Osteoblast (primary cell): ENCODE measurements around the gene SLC17A4. TPM values are rescaled to one million over a fixed set of nuclear protein-coding genes. Genes with fewer than 3 reads are reported as not detected.

Experiments
- DNase-seq: peaks from one replicate; pipeline ENCODE4 v3.0.0; 2011; ENCODE audit warnings: low spot score, mixed read lengths; ENCODE audit not compliant: insufficient read length; ENCODE audit errors: missing footprints
- H2AFZ ChIP-seq: 2 replicates; pipeline ENCODE4 v1.6.0; 2011; ENCODE audit warnings: mild to moderate bottlenecking, low read length
- H3K27ac ChIP-seq: 2 replicates; pipeline ENCODE4 v1.5.1; 2011; ENCODE audit warnings: mild to moderate bottlenecking, low read depth, low read length, moderate library complexity
- H3K27me3 ChIP-seq: 2 replicates; pipeline ENCODE4 v1.6.0; 2012; ENCODE audit warnings: mild to moderate bottlenecking, control low read depth, inconsistent platforms, low read length, moderate library complexity; ENCODE audit not compliant: insufficient read depth
- H3K36me3 ChIP-seq: 2 replicates; pipeline ENCODE4 v1.5.1; 2011; ENCODE audit warnings: mild to moderate bottlenecking, low read length, control low read depth, moderate library complexity; ENCODE audit not compliant: insufficient read depth
- H3K4me1 ChIP-seq: 2 replicates; pipeline ENCODE4 v1.5.1; 2011; ENCODE audit warnings: mild to moderate bottlenecking, low read length, control low read depth, moderate library complexity; ENCODE audit not compliant: insufficient read depth
- H3K4me2 ChIP-seq: 2 replicates; pipeline ENCODE4 v1.6.0; 2011; ENCODE audit warnings: mild to moderate bottlenecking, low read length; ENCODE audit not compliant: insufficient read depth
- H3K4me3 ChIP-seq: fragments of 200-600 bp; sonication (generic); 3 replicates; pipeline ENCODE4 v1.5.1; 2012; ENCODE audit warnings: mild to moderate bottlenecking, low read length, inconsistent platforms; ENCODE audit not compliant: insufficient read depth
- H3K79me2 ChIP-seq: 2 replicates; pipeline ENCODE4 v1.6.0; 2012; ENCODE audit warnings: mild to moderate bottlenecking, low read length, control low read depth, inconsistent platforms; ENCODE audit not compliant: insufficient read depth
- H3K9me3 ChIP-seq: 2 replicates; pipeline ENCODE4 v1.5.1; 2011; ENCODE audit warnings: low read depth, low read length, control low read depth
- H4K20me1 ChIP-seq: 2 replicates; pipeline ENCODE4 v1.6.0; 2012; ENCODE audit warnings: mild to moderate bottlenecking, low read length, control low read depth; ENCODE audit not compliant: insufficient read depth
- total RNA-seq: library from RNA; depleted of rRNA; stranded (reverse); fragments of >200 nt; gene quantifications from 2 replicates; pipeline ENCODE4 v1.2.3, GENCODE V29; 2012
- TF ChIP-seq, protein P1 (sequence below): IDR thresholded peaks from 2 replicates; pipeline ENCODE4 v1.5.1; 2011; ENCODE audit warnings: mild to moderate bottlenecking, low read depth, low read length, moderate library complexity; ENCODE audit errors: extremely low read depth

SLC17A4 gene
- total RNA-seq, 1 donor = not detected

DNA sequence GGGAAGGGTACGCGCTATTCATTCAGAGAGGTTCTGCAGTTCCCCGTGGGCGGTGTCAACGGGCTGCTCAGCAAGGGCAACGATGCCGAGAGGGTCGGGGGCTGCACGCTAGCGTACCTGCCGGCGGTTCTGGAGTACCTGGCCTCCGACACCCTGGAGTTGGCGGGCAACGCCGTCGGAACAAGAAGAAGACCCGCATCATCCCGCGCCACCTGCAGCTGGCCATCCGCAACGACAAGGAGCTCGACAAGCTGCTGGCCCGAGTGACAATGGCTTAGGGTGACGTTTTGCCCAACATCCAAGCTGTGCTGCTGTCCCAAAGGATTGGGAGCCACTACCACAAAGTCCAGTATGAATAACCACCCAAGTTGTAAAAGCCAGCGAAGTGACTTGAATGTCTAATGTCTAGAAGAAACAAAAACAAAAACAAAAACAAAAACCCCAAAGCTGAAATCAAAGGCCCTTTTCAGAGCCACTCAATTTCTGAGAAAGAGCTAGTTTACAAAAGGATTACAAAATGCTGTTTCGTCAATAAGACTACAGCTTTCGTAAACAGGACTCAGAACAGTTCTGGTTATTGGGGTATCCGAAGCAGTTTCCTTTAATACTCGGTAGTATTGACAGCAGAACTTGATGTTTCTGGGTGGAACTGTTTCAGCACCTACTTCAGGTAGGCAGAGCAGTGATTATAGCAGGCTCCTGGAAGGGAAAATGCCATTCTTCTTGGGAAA is 21.9 kb upstream of the SLC17A4 start:
- no peak overlapping the region for H2AFZ ChIP-seq
- no peak overlapping the region for H3K4me2 ChIP-seq
- H3K27me3 ChIP-seq = no peaks in the 10 kb centered on the region
- no peaks in the 10 kb centered on the region for H3K4me1 ChIP-seq
- no peaks in the 10 kb centered on the region for H3K36me3 ChIP-seq
- TF ChIP-seq, protein P1, sequence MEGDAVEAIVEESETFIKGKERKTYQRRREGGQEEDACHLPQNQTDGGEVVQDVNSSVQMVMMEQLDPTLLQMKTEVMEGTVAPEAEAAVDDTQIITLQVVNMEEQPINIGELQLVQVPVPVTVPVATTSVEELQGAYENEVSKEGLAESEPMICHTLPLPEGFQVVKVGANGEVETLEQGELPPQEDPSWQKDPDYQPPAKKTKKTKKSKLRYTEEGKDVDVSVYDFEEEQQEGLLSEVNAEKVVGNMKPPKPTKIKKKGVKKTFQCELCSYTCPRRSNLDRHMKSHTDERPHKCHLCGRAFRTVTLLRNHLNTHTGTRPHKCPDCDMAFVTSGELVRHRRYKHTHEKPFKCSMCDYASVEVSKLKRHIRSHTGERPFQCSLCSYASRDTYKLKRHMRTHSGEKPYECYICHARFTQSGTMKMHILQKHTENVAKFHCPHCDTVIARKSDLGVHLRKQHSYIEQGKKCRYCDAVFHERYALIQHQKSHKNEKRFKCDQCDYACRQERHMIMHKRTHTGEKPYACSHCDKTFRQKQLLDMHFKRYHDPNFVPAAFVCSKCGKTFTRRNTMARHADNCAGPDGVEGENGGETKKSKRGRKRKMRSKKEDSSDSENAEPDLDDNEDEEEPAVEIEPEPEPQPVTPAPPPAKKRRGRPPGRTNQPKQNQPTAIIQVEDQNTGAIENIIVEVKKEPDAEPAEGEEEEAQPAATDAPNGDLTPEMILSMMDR = no peak
- no peaks in the 10 kb centered on the region for H3K9me3 ChIP-seq
- no peak overlapping the region for H3K4me3 ChIP-seq
- DNase-seq = no peak
- no peaks in the 10 kb centered on the region for H4K20me1 ChIP-seq
- no peaks in the 10 kb centered on the region for H3K79me2 ChIP-seq
- no peak overlapping the region for H3K27ac ChIP-seq

DNA sequence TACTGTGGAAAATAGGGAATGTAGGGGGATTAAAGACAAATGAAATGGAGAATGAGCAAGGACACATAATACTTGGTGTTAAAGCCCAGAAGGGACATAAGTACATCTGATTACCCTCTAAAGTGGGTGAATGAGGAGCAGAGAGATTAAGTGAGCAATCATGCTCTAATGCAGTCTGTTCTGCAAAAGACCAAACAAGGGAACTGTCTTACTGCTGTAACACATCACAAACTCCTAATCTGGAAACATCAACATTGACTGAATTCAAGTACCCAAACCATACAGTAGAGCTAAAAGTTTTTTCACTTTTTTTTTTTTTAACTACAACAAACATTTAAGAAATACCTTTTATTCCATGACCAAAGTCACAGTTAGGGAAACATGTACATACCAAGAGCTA is 19.3 kb upstream of the SLC17A4 start:
- no peak overlapping the region for H3K4me3 ChIP-seq

DNA sequence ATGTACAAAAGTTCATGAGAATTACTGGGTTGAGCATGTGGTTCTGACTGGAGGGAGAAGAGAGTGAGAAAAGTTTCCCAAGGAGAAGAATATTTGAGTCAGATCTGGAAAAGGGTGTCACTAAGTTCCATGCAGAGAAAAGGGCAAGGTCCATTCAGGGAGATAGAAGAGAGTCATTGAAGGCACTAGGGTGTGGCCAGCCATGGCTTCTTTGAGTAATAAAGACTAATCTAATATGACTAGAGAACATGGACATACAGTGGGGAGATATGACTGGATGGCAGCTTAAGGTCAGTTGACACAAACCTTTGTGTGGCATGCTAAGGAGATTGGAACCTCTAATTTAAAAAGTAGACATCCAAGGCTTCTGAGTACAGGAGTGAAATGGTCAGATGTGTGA is 10.7 kb upstream of the SLC17A4 start:
- H3K9me3 ChIP-seq = no peaks in the 10 kb centered on the region
- no peak overlapping the region for H2AFZ ChIP-seq
- H3K79me2 ChIP-seq = no peaks in the 10 kb centered on the region
- no peak overlapping the region for H3K4me3 ChIP-seq
- H3K27ac ChIP-seq = no peak overlapping the region
- DNase-seq = no peak
- TF ChIP-seq, protein P1 = no peak
- no peak overlapping the region for H3K4me2 ChIP-seq
- no peaks in the 10 kb centered on the region for H3K36me3 ChIP-seq
- no peaks in the 10 kb centered on the region for H4K20me1 ChIP-seq
- H3K27me3 ChIP-seq = no peaks in the 10 kb centered on the region
- no peaks in the 10 kb centered on the region for H3K4me1 ChIP-seq

More for the DNA sequence above, 19.3 kb upstream of the SLC17A4 start:
- no peak for DNase-seq
- H3K4me1 ChIP-seq = no peaks in the 10 kb centered on the region
- H2AFZ ChIP-seq = no peak overlapping the region
- no peaks in the 10 kb centered on the region for H4K20me1 ChIP-seq
- H3K36me3 ChIP-seq = no peaks in the 10 kb centered on the region
- H3K27ac ChIP-seq = no peak overlapping the region
- H3K79me2 ChIP-seq = no peaks in the 10 kb centered on the region
- H3K27me3 ChIP-seq = no peaks in the 10 kb centered on the region
- H3K4me2 ChIP-seq = no peak overlapping the region
- TF ChIP-seq, protein P1 = no peak
- H3K9me3 ChIP-seq = no peaks in the 10 kb centered on the region

DNA sequence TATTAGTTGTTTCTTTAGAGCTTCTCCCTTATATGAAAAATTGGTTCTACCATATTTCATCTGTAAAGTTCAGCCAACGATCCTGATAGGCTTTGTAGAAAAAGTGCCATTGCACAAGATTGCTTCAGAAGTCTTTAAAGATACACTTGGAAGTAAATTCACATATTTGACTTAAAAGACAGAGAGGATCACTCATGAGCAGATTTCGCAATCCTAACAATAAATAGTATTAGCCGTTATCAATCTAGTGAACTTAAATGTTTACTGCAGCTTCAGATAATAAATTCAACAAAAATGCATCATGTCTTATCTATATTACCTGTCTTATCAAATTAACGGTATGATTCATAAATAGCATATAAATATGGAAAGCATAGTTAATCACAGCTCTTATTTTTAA is 8.7 kb upstream of the SLC17A4 start:
- Histone ChIP-seq H3K4me1 (no peaks in the 10 kb centered on the region), H3K79me2 (no peaks in the 10 kb centered on the region), H3K36me3 (no peaks in the 10 kb centered on the region), H3K9me3 (no peaks in the 10 kb centered on the region), H3K4me2 (no peak overlapping the region), H3K4me3 (no peak overlapping the region), H2AFZ (no peak overlapping the region), H4K20me1 (no peaks in the 10 kb centered on the region), H3K27me3 (no peaks in the 10 kb centered on the region), H3K27ac (no peak overlapping the region)
- no peak for DNase-seq
- TF ChIP-seq, protein P1 = no peak
